Lung (tissue), 12 donors: ENCODE measurements around the gene TSN. TPM values are rescaled to one million over a fixed set of nuclear protein-coding genes. Genes with fewer than 3 reads are reported as not detected.
A peak's percentile ranks its signal among the peaks of the same experiment; 100 is the strongest.

Experiments used
- ATAC-seq: fragments of 200-7000 bp; cut with Tn5 transposase; one replicate; pipeline ENCODE4 v1.9.1; 2020; ENCODE audit warnings: moderate number of reproducible peaks; ENCODE audit not compliant: insufficient read depth, low FRiP score
- DNase-seq, 3 donors: peaks; one replicate each; pipeline ENCODE4 v3.0.0-alpha.2; 2013 to 2017
- H3K27ac ChIP-seq, 2 donors: one replicate each; pipeline ENCODE4 v1.5.1; 2013; ENCODE audit warnings: mild to moderate bottlenecking in 2 of 2, moderate library complexity in 2 of 2, control low read depth in 1 of 2, inconsistent platforms in 1 of 2, low read depth in 1 of 2, low read length in 1 of 2
- H3K27me3 ChIP-seq, 3 donors: one replicate each; pipeline ENCODE4 v1.5.1; 2013; ENCODE audit warnings: low read length in 2 of 3; ENCODE audit not compliant: control insufficient read depth in 3 of 3, insufficient read depth in 3 of 3
- H3K36me3 ChIP-seq, 4 donors: one replicate each; pipeline ENCODE4 v1.5.1; 2013; ENCODE audit warnings: low read length in 4 of 4, mild to moderate bottlenecking in 1 of 4, moderate library complexity in 1 of 4; ENCODE audit not compliant: control insufficient read depth in 4 of 4, insufficient read depth in 4 of 4
- H3K4me1 ChIP-seq, 5 donors: one replicate each; pipeline ENCODE4 v1.5.1; 2013; ENCODE audit warnings: low read length in 5 of 5, mild to moderate bottlenecking in 2 of 5, moderate library complexity in 1 of 5; ENCODE audit not compliant: control insufficient read depth in 5 of 5, insufficient read depth in 5 of 5
- H3K4me3 ChIP-seq: one replicate; pipeline ENCODE4 v1.5.1; 2013; ENCODE audit warnings: mild to moderate bottlenecking, control low read depth, moderate library complexity
- H3K9ac ChIP-seq, 2 donors: one replicate each; pipeline ENCODE4 v1.5.1; 2013; ENCODE audit warnings: low read length in 2 of 2, control low read depth in 1 of 2; ENCODE audit not compliant: insufficient read depth in 1 of 2
- H3K9me3 ChIP-seq, 4 donors: one replicate each; pipeline ENCODE4 v1.5.1; 2013; ENCODE audit warnings: low read length in 3 of 4, mild to moderate bottlenecking in 1 of 4, moderate library complexity in 1 of 4; ENCODE audit not compliant: control insufficient read depth in 4 of 4, insufficient read depth in 3 of 4
- WGBS, 2 donors: extraction: QIAGEN DNeasy Blood & Tissue Kit; methylation state at CpG; one replicate each; pipeline ENCODE4 v1.1.7; 2013; 5-methylcytosine and 5-hydroxymethylcytosine counted together
- polyA plus RNA-seq, 2 donors: library from polyadenylated mRNA; stranded (reverse); fragments of 200-250 nt; gene quantifications; one replicate each; pipeline ENCODE4 v1.2.1, GENCODE V29; 2013
- total RNA-seq, 2 donors: library from RNA; depleted of rRNA in 1 of 2; stranded (reverse); fragments of >200 nt in 1 of 2; gene quantifications; one replicate each; pipeline ENCODE4 v1.2.1, GENCODE V29; 2014 to 2021
- TF ChIP-seq, protein P1 (sequence below): IDR thresholded peaks from 2 replicates; pipeline ENCODE4 v1.5.1; 2012; ENCODE audit warnings: mild to moderate bottlenecking; ENCODE audit errors: control extremely low read depth, extremely low read depth
- donor health status: control.
- donor health status: control.
- donor health status: Bipolar disorder and iron deficiency.
- donor health status: healthy.
- donor health status: DM: yes; HTN: yes; CAD: no.

TSN gene
- total and polyA plus RNA-seq, 4 donors = 20.5 to 53.8 (median 39.1) TPM

- Histone ChIP-seq H3K36me3 (no peaks in the 10 kb centered on the region), H3K27me3 (no peaks in the 10 kb centered on the region), H3K27ac (no peak overlapping the region), H3K4me3 (no peak overlapping the region), H3K9ac (no peak overlapping the region), H3K9me3 (no peaks in the 10 kb centered on the region), H3K4me1 (peaks cover 0 to 2% (median 0%) of the 10 kb centered on the region in 5 donors)
- DNase-seq (no peak), ATAC-seq (no peak)
- TF ChIP-seq, protein P1, sequence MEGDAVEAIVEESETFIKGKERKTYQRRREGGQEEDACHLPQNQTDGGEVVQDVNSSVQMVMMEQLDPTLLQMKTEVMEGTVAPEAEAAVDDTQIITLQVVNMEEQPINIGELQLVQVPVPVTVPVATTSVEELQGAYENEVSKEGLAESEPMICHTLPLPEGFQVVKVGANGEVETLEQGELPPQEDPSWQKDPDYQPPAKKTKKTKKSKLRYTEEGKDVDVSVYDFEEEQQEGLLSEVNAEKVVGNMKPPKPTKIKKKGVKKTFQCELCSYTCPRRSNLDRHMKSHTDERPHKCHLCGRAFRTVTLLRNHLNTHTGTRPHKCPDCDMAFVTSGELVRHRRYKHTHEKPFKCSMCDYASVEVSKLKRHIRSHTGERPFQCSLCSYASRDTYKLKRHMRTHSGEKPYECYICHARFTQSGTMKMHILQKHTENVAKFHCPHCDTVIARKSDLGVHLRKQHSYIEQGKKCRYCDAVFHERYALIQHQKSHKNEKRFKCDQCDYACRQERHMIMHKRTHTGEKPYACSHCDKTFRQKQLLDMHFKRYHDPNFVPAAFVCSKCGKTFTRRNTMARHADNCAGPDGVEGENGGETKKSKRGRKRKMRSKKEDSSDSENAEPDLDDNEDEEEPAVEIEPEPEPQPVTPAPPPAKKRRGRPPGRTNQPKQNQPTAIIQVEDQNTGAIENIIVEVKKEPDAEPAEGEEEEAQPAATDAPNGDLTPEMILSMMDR = no peak
- 87 to 94% methylated on average over 1 of the region's 1 CpG for WGBS, 2 donors
Measured at GRCh38 chr2:121716126-121716525, 39.3 kb upstream of the TSN start.

GRCh38 chr2:121717529-121717928 is 37.9 kb upstream of the TSN start:
- H3K9ac ChIP-seq = no peak overlapping the region
- no peak for DNase-seq
- H3K9me3 ChIP-seq = no peaks in the 10 kb centered on the region
- H3K4me3 ChIP-seq = no peak overlapping the region
- peaks cover 0 to 2% (median 0%) of the 10 kb centered on the region in 5 donors for H3K4me1 ChIP-seq
- H3K36me3 ChIP-seq = no peaks in the 10 kb centered on the region
- no peaks in the 10 kb centered on the region for H3K27me3 ChIP-seq
- no peak overlapping the region for H3K27ac ChIP-seq
- ATAC-seq = no peak
- WGBS, 2 donors = 97% methylated on average over 6 of the region's 6 CpGs
- TF ChIP-seq, protein P1 = no peak

DNA sequence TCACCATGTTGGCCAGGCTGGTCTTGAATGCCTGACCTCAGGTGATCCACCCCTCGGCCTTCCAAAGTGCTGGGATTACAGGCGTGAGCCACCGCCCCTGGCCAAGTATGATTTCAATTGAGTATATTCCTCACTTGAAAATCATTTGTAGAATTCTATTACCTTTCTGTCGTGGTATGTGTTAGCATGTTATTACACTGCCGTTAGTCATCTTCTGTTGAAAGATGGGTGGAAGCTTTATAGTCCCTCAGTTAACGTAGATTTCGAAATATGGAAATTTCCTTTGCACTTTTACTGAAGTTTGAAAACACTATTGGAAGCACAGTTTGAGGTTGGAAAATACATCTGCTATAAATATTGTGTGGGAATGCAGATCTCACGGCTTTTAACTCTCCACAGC is 33.5 kb upstream of the TSN start:
- DNase-seq = no peak
- Histone ChIP-seq H3K4me1 (peaks cover 0 to 2% (median 0%) of the 10 kb centered on the region in 5 donors), H3K9ac (no peak overlapping the region), H3K4me3 (no peak overlapping the region), H3K27me3 (no peaks in the 10 kb centered on the region), H3K36me3 (peaks cover 0 to 2% (median under 1%) of the 10 kb centered on the region in 4 donors), H3K9me3 (no peaks in the 10 kb centered on the region), H3K27ac (no peak overlapping the region)
- WGBS, 2 donors = 59 to 68% methylated on average over 8 of the region's 8 CpGs
- ATAC-seq = no peak
- TF ChIP-seq, protein P1 = no peak

DNA sequence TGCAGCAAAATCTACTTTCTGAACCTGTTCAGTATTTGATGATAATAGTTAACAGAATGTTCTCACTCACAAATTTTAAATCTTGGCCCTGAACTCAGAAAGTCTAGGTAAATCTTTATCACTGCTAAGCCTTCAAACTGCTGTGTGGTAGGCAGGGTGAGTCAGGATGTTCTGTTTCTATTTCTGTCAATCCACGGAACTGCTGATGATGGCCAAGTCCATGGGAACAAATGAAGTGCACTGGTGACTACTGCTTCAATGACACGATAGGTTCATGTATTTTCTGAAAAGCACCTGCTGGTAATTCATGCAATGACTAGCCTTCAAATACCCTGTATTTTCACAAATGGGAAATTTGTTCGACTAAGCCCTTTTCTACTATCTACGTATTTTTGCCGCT is 33.0 kb upstream of the TSN start:
- TF ChIP-seq, protein P1 = no peak
- Histone ChIP-seq H3K36me3 (peaks cover 0 to 6% (median 4%) of the 10 kb centered on the region in 4 donors), H3K4me1 (peaks cover 0 to 2% (median 0%) of the 10 kb centered on the region in 5 donors), H3K9ac (no peak overlapping the region), H3K4me3 (no peak overlapping the region), H3K27ac (peak overlapping the region in 1 of 2 donors; percentile 10), H3K27me3 (no peaks in the 10 kb centered on the region), H3K9me3 (no peaks in the 10 kb centered on the region)
- ATAC-seq (no peak), DNase-seq (no peak)
- 77% methylated on average over 5 of the region's 5 CpGs for WGBS, 2 donors
